Measurements from ENCODE around the gene TANC1.

Gene TANC1

DNA sequence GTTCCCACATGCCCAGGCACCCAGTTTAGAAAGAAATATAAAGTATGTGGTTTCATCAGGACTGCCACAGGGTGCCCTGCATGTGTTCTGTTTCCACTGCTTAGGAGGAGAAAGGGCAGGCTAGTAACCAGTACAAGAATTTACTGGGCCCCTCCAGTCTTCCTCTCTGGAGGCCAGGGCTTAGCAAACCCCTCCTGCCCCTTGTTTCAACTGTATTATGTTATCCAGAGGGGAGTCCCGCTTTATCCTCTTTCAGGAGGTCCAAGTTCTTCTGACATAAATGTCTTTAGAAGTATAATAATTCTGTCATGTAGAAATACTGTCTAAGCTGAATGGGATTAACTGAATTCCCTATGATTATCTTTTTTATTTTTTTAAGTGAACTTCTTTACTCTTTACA lies 185.9 kb downstream of the TANC1 start:
- in situ Hi-C loops (cut with MboI; ENCODE audit: low pct_unique_long_range_greater_than_20kb, low sequenced_read_pairs, unreplicated experiment): no loop called here
- TF ChIP-seq, protein P1, sequence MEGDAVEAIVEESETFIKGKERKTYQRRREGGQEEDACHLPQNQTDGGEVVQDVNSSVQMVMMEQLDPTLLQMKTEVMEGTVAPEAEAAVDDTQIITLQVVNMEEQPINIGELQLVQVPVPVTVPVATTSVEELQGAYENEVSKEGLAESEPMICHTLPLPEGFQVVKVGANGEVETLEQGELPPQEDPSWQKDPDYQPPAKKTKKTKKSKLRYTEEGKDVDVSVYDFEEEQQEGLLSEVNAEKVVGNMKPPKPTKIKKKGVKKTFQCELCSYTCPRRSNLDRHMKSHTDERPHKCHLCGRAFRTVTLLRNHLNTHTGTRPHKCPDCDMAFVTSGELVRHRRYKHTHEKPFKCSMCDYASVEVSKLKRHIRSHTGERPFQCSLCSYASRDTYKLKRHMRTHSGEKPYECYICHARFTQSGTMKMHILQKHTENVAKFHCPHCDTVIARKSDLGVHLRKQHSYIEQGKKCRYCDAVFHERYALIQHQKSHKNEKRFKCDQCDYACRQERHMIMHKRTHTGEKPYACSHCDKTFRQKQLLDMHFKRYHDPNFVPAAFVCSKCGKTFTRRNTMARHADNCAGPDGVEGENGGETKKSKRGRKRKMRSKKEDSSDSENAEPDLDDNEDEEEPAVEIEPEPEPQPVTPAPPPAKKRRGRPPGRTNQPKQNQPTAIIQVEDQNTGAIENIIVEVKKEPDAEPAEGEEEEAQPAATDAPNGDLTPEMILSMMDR (IDR thresholded peaks at IDR 0.05; ENCODE audit: extremely low read depth, insufficient read depth, missing control alignments): no peak

DNA sequence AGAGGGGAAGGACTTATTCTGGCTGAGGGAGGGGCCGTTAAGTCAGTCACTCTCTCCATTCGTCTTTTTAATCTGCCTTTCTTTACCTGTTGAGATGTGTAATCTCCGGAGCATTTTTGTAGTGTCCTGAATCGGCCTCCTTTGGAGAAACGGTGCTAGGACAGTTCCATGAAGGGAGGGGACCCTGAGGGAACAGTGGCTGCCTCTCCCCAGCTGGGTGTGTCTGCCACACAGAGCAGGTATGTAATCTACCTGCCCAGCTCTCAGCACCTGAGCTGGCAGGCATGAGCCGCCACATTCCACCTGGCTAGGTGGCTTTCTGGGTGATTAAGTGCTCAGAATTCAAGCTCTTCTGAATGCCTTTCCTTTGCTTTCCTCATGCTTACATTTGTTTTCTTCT lies 186.9 kb downstream of the TANC1 start:
- no peak for DNase-seq (ENCODE audit: low spot score)
- TF ChIP-seq, protein P1 (IDR thresholded peaks at IDR 0.05; ENCODE audit: extremely low read depth, insufficient read depth, missing control alignments): no peak
- in situ Hi-C loops (cut with MboI; ENCODE audit: low pct_unique_long_range_greater_than_20kb, low sequenced_read_pairs, unreplicated experiment): no loop called here

More for the DNA sequence above, 185.9 kb downstream of the TANC1 start:
- no peak for DNase-seq (ENCODE audit: low spot score)

- in situ Hi-C loops (cut with MboI; ENCODE audit: low pct_unique_long_range_greater_than_20kb, low sequenced_read_pairs, unreplicated experiment): no loop called here
- TF ChIP-seq, protein P1 (IDR thresholded peaks at IDR 0.05; ENCODE audit: extremely low read depth, insufficient read depth, missing control alignments): no peak
- no peak for DNase-seq (ENCODE audit: low spot score)
These were observed 187.4 kb downstream of the TANC1 start for GRCh38 chr2:159155791-159156190.

DNA sequence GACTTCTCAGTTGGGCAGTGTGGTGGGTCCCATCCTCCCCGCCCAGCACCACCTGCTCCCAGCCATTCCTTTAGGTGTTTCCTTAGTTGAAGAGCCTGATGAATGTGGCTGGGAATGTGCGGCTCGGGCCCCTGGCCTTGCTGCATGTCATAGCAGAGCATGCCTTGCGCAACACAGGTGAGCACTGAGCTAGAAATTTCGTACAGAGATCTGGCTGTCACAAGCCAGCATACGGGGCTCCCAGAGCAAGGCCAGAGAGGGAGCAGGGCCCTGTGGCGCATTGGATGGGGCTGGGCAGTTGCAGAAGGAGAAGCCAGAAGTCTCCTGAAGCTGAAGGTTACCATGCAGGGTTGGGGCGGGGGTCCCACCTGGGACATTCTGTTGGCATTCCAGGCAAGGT lies 188.4 kb downstream of the TANC1 start:
- TF ChIP-seq, protein P1 (IDR thresholded peaks at IDR 0.05; ENCODE audit: extremely low read depth, insufficient read depth, missing control alignments): no peak
- DNase-seq (ENCODE audit: low spot score): no peak
- in situ Hi-C loops (cut with MboI; ENCODE audit: low pct_unique_long_range_greater_than_20kb, low sequenced_read_pairs, unreplicated experiment): no loop called here

DNA sequence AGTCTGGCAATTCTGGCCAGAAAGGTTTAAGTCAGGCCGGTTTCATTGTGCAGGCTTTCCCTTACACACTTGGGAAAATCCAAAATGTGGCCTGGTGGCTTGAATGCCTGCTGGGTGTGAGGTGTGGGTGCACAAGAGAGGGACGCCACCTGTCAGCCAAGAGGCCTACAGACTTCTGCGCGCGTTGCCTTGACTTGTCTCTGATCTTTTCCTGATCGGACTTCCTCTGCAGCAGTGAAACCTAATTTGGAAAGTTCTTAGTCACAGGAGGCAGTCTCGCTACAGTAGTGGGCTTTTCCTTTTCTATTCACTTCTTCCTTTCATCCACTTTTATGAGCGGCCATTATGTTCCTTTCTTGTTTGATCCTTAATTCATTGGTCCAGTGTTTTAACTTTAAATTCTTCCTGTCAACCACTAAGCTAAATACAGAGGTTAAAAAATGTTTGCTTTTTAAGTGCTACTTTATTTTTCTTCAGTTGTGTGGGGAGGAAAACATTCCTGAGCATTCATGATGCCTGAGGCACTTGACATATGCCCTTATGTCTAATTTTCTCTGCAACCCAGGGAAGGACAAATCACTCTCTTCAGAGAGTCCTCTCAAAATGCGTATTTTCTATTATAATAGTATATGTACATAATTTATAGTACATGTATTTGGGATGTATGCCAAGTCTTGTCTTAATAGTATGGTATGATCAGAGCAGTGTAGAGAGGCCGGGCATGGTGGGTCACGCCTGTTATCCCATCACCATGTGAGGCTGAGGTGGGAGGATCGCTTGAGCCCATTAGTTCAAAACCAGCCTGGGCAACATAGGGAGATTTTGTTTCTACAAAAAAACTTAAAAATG lies 189.1 kb downstream of the TANC1 start:
- TF ChIP-seq, protein P1 (IDR thresholded peaks at IDR 0.05; ENCODE audit: extremely low read depth, insufficient read depth, missing control alignments): no peak
- in situ Hi-C loops (cut with MboI; ENCODE audit: low pct_unique_long_range_greater_than_20kb, low sequenced_read_pairs, unreplicated experiment): no loop called here
- DNase-seq (ENCODE audit: low spot score): no peak

GRCh38 chr2:159160412-159160811 lies 192.0 kb downstream of the TANC1 start:
- TF ChIP-seq, protein P1 (IDR thresholded peaks at IDR 0.05; ENCODE audit: extremely low read depth, insufficient read depth, missing control alignments): no peak
- in situ Hi-C loops (cut with MboI; ENCODE audit: low pct_unique_long_range_greater_than_20kb, low sequenced_read_pairs, unreplicated experiment): no loop called here
- no peak for DNase-seq (ENCODE audit: low spot score)
